Fibroblast of lung (primary cell): ENCODE results near the gene DUSP16. TPM values are rescaled to one million over a fixed set of nuclear protein-coding genes. Genes with fewer than 3 reads are reported as not detected.
A peak's percentile ranks its signal among the peaks of the same experiment; 100 is the strongest.

ENCODE experiments used
- DNase-seq, 2 donors: peaks; one replicate each; pipeline versions ENCODE4 v3.0.0 to v3.0.0-alpha.2; 2010; ENCODE audit warnings: low read depth in 2 of 2
- H2AFZ ChIP-seq: 2 replicates; pipeline ENCODE4 v1.5.1; 2012; ENCODE audit warnings: low read length, control low read depth, inconsistent platforms
- H3K27ac ChIP-seq: 2 replicates; pipeline ENCODE4 v1.5.1; 2011; ENCODE audit warnings: low read length, control low read depth; ENCODE audit not compliant: insufficient read depth
- H3K27me3 ChIP-seq: 2 replicates; pipeline ENCODE4 v1.5.1; 2011; ENCODE audit warnings: mild to moderate bottlenecking, low read length; ENCODE audit not compliant: control insufficient read depth, insufficient read depth
- H3K36me3 ChIP-seq: 2 replicates; pipeline ENCODE4 v1.5.1; 2011; ENCODE audit warnings: low read length; ENCODE audit not compliant: control insufficient read depth, insufficient read depth
- H3K4me1 ChIP-seq: 2 replicates; pipeline ENCODE4 v1.5.1; 2011; ENCODE audit warnings: low read length; ENCODE audit not compliant: control insufficient read depth, insufficient read depth; ENCODE audit errors: extremely low read depth
- H3K4me2 ChIP-seq: 2 replicates; pipeline ENCODE4 v1.5.1; 2011; ENCODE audit warnings: low read length, control low read depth; ENCODE audit not compliant: insufficient read depth; ENCODE audit errors: extremely low read depth
- H3K4me3 ChIP-seq, 4 experiments: fragments of 200-600 bp in 1 of 4; sonication (generic) in 1 of 4; replicated peaks in 1 of 4; 2 replicates each; pipeline ENCODE4 v1.5.1; 2011 to 2016; ENCODE audit warnings: low read length in 4 of 4, low read depth in 3 of 4, mild to moderate bottlenecking in 3 of 4, control low read depth in 2 of 4, inconsistent platforms in 1 of 4, mixed read lengths in 1 of 4; ENCODE audit not compliant: insufficient read depth in 1 of 4; ENCODE audit errors: control extremely low read depth in 1 of 4
- H3K79me2 ChIP-seq: 2 replicates; pipeline ENCODE4 v1.5.1; 2012; ENCODE audit warnings: mild to moderate bottlenecking, low read length, inconsistent platforms; ENCODE audit not compliant: control insufficient read depth, insufficient read depth
- H3K9ac ChIP-seq: 2 replicates; pipeline ENCODE4 v1.5.1; 2011; ENCODE audit warnings: mild to moderate bottlenecking, low read length, control low read depth; ENCODE audit not compliant: insufficient read depth
- H3K9me3 ChIP-seq: 2 replicates; pipeline ENCODE4 v1.5.1; 2012; ENCODE audit warnings: low read depth, low read length; ENCODE audit not compliant: control insufficient read depth, insufficient read depth
- H4K20me1 ChIP-seq: 2 replicates; pipeline ENCODE4 v1.5.1; 2011; ENCODE audit warnings: low read length; ENCODE audit not compliant: control insufficient read depth, insufficient read depth; ENCODE audit errors: extremely low read depth
- EZH2 ChIP-seq: IDR thresholded peaks from 2 replicates; pipeline ENCODE4 v1.5.1; 2012; ENCODE audit warnings: low read length, control low read depth, mild to moderate bottlenecking; ENCODE audit errors: missing control alignments
- polyA plus RNA-seq, 2 donors: library from polyadenylated mRNA; depleted of rRNA in 1 of 2; stranded (reverse) in 1 of 2; unstranded in 1 of 2; fragments of >200 nt; gene quantifications; 2 replicates each; pipeline ENCODE4 v1.2.1, GENCODE V29; 2011 to 2012; ENCODE audit warnings: missing spikeins in 1 of 2
- total RNA-seq: library from RNA; depleted of rRNA; stranded (reverse); fragments of >200 nt; gene quantifications from 2 replicates; pipeline ENCODE4 v1.2.1, GENCODE V29; 2014
- TF ChIP-seq, protein P1 (sequence below), 2 donors: IDR thresholded peaks in 1 of 2; conservative IDR thresholded peaks in 1 of 2; 1 replicate in 1 of 2; 2 replicates in 1 of 2; pipeline ENCODE4 v1.5.1; 2011 to 2012; ENCODE audit warnings: low read length in 2 of 2, control low read depth in 1 of 2, inconsistent platforms in 1 of 2, low read depth in 1 of 2, mild to moderate bottlenecking in 1 of 2

Gene DUSP16
- total and polyA plus RNA-seq, 2 donors (not counting 1 experiment from before 2014, with no cell fraction given): 9.4 to 15.2 TPM

DNA sequence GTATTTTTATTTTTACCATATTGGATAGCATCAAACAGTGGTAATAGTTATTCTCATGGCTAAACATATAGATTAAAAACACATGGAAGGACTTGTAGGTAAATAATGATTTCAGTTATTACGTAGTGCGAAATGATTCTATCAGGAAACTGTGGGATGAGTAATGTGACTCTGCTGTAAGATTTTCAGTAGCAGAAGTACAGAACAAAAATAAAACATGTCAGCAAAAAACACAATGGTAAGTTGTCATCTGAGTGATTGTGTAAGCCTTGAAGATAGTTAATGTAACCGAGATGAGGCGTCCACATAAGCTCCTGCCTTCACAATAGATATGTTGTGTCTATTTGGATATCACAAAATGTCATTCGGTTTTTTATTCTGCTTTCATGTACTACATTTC, 106.0 kb downstream of the DUSP16 start:
- TF ChIP-seq EZH2: no peak
- TF ChIP-seq, protein P1, sequence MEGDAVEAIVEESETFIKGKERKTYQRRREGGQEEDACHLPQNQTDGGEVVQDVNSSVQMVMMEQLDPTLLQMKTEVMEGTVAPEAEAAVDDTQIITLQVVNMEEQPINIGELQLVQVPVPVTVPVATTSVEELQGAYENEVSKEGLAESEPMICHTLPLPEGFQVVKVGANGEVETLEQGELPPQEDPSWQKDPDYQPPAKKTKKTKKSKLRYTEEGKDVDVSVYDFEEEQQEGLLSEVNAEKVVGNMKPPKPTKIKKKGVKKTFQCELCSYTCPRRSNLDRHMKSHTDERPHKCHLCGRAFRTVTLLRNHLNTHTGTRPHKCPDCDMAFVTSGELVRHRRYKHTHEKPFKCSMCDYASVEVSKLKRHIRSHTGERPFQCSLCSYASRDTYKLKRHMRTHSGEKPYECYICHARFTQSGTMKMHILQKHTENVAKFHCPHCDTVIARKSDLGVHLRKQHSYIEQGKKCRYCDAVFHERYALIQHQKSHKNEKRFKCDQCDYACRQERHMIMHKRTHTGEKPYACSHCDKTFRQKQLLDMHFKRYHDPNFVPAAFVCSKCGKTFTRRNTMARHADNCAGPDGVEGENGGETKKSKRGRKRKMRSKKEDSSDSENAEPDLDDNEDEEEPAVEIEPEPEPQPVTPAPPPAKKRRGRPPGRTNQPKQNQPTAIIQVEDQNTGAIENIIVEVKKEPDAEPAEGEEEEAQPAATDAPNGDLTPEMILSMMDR (conservative IDR thresholded peaks at IDR 0.05 in 1 of 2, IDR thresholded peaks at IDR 0.05 in 1 of 2; ENCODE audit: low read depth in 1 of 2, low read length in 2 of 2): no peak
- H3K79me2 ChIP-seq: no peaks in the 10 kb centered on the region
- no peaks in the 10 kb centered on the region for H3K9me3 ChIP-seq
- H3K4me2 ChIP-seq: no peak overlapping the region
- H4K20me1 ChIP-seq: no peaks in the 10 kb centered on the region
- no peak overlapping the region for H3K27ac ChIP-seq
- H3K36me3 ChIP-seq: no peaks in the 10 kb centered on the region
- no peak overlapping the region for H3K4me3 ChIP-seq
- H3K4me1 ChIP-seq: no peaks in the 10 kb centered on the region
- peak; percentile 47 to 54 for DNase-seq
- no peaks in the 10 kb centered on the region for H3K27me3 ChIP-seq
- no peak overlapping the region for H3K9ac ChIP-seq
- H2AFZ ChIP-seq: no peak overlapping the region

DNA sequence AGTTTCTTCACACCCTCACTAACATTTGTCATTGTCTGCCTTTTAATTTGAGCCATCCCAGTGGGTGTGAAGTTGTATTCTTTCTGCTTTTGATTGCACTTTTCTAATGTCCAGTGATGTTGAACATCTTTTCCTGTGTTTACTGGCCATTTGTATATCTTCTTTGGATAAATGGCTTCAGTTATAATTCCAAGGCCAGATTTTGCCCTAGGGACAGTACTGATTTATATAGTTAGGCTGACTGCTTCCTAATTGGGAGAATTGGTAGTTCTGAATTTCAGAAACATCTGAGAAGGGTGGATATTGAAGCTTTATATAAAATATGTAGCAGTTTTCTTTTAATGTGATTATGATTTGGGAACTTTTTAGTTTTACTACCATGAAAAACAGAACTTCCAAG, 108.3 kb downstream of the DUSP16 start:
- Histone ChIP-seq H3K4me2 (no peak overlapping the region), H3K36me3 (no peaks in the 10 kb centered on the region), H3K27ac (no peak overlapping the region), H3K79me2 (no peaks in the 10 kb centered on the region), H2AFZ (no peak overlapping the region), H3K27me3 (no peaks in the 10 kb centered on the region), H3K9ac (no peak overlapping the region), H4K20me1 (no peaks in the 10 kb centered on the region), H3K4me3 (no peak overlapping the region), H3K4me1 (no peaks in the 10 kb centered on the region), H3K9me3 (no peaks in the 10 kb centered on the region)
- no peak for DNase-seq
- TF ChIP-seq EZH2: no peak
- TF ChIP-seq, protein P1 (conservative IDR thresholded peaks at IDR 0.05 in 1 of 2, IDR thresholded peaks at IDR 0.05 in 1 of 2; ENCODE audit: low read depth in 1 of 2, low read length in 2 of 2): no peak

DNA sequence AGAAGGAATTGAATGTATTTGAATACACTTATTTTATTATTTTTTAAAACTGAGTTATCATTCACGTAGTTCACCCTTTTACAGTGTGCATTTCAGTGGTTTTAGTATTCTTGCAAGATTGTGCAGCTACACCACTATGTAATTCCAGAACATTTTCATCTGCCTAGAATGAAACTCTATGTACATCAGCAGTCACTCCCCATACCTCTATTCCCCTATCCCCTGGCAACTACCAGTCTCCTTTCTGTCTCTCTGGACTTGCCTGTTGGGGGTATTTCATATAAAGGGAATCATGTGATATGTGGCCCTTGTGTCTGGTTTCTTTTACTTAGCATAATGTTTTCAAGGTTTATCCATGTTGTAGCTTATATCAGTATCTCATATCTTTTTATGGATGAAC, 109.0 kb downstream of the DUSP16 start:
- Histone ChIP-seq H3K27ac (no peak overlapping the region), H3K27me3 (no peaks in the 10 kb centered on the region), H3K4me1 (no peaks in the 10 kb centered on the region), H3K36me3 (no peaks in the 10 kb centered on the region), H3K4me2 (no peak overlapping the region), H3K4me3 (no peak overlapping the region), H3K9ac (no peak overlapping the region), H3K79me2 (no peaks in the 10 kb centered on the region), H3K9me3 (no peaks in the 10 kb centered on the region), H4K20me1 (no peaks in the 10 kb centered on the region), H2AFZ (no peak overlapping the region)
- DNase-seq: no peak
- TF ChIP-seq, protein P1 (conservative IDR thresholded peaks at IDR 0.05 in 1 of 2, IDR thresholded peaks at IDR 0.05 in 1 of 2; ENCODE audit: low read depth in 1 of 2, low read length in 2 of 2): no peak
- no peak for TF ChIP-seq EZH2
